GM10266 (cell line): ENCODE data around the gene MDFI.

Experiments used
- DNase-seq: peaks from one replicate; pipeline ENCODE4 v3.0.0; 2012; ENCODE audit errors: extremely low spot score
- TF ChIP-seq, protein P1 (sequence below): IDR thresholded peaks from 2 replicates; pipeline ENCODE4 v1.5.1; 2012; ENCODE audit warnings: mild to moderate bottlenecking, low read depth; ENCODE audit not compliant: control insufficient read depth, insufficient read depth; ENCODE audit errors: missing control alignments

The MDFI gene

DNA sequence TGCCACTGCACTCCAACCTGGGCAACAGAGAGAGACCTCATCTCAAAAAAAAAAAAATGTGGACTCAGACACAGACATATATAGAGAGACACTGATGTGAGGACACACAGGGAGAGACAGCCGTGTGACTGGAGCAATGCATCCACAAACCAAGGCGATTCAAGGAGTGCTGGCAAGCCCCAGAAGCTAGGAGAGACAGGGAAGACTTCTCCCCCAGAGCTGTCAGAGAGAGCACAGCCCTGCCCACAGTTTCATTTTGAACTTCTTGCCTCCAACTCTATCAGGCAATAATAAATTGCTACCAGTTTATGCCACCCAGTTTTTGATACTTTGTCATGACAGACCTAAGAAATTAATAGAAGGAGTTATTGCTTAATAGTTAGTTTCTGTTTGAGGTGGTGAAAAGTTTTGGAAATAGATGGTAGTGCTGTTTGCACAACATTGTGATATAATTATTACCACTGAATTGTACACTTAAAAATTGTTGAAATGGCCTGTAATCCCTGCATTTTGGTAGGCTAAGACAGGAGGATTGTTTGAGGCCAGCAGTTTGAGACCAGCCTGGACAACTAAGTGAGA is 5.1 kb upstream of the MDFI start:
- TF ChIP-seq, protein P1, sequence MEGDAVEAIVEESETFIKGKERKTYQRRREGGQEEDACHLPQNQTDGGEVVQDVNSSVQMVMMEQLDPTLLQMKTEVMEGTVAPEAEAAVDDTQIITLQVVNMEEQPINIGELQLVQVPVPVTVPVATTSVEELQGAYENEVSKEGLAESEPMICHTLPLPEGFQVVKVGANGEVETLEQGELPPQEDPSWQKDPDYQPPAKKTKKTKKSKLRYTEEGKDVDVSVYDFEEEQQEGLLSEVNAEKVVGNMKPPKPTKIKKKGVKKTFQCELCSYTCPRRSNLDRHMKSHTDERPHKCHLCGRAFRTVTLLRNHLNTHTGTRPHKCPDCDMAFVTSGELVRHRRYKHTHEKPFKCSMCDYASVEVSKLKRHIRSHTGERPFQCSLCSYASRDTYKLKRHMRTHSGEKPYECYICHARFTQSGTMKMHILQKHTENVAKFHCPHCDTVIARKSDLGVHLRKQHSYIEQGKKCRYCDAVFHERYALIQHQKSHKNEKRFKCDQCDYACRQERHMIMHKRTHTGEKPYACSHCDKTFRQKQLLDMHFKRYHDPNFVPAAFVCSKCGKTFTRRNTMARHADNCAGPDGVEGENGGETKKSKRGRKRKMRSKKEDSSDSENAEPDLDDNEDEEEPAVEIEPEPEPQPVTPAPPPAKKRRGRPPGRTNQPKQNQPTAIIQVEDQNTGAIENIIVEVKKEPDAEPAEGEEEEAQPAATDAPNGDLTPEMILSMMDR, result no peak
- no peak for DNase-seq

DNA sequence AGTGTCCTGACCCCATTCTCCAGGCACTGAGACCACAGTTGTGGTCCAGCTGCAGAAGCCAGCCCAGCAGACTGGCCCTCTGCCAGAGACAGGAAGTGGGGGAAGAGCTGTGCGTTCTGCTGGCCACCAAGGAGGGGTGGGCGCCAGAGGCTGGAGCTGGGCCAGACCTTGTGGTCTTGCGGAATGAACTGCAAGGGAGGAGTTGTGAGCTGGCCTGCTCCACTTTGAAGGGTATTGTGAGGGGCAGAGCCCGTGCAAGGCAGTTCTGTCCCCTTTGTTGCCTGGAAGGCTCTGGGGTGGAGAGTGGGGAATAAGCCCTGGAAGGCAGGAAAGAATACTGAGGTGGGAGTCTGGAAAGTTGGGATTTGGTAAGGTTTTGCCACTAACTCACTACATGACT is 3.6 kb upstream of the MDFI start:
- no peak for DNase-seq

DNA sequence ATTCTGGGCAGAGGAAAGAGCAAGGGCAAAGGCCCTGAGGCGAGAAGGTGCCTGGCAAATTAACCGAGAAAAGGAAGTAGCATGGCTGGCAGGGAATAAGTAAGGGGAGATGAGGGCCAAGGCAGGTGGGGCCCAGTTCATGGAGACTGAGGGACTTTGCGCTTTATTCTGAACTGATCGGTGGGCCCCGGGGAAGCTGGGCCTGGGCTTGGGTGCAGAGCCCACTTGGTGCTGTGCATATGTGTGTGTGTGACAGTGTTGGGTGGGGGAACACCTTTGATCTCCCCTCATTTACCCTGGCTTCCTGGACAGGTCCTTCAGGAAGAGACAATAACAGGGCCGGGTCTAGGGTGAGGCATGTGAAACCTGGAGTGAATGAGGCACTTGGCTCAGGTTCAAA is 2.9 kb upstream of the MDFI start:
- TF ChIP-seq, protein P1, result no peak
- no peak for DNase-seq

More for the DNA sequence above, 3.6 kb upstream of the MDFI start:
- TF ChIP-seq, protein P1, result no peak

DNA sequence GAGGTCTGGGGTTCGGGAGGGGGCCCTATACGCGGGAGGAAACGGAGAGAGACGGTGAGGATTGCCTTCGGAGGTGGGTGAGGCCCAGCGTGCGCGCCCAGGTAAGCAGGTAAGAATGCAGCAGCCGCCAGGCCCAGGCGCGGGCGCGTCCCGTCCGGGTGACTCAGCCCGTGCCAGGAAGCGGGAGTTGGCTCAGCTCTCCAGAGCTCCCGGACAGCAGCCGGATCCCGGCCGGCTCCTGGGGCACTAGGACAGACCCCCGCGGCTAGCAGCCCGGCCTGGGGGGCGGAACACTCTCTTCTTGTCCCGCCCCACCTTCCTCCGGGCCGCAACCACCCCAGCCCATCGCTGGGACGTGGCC is 1.5 kb upstream of the MDFI start:
- TF ChIP-seq, protein P1, result no peak
- no peak for DNase-seq

DNA sequence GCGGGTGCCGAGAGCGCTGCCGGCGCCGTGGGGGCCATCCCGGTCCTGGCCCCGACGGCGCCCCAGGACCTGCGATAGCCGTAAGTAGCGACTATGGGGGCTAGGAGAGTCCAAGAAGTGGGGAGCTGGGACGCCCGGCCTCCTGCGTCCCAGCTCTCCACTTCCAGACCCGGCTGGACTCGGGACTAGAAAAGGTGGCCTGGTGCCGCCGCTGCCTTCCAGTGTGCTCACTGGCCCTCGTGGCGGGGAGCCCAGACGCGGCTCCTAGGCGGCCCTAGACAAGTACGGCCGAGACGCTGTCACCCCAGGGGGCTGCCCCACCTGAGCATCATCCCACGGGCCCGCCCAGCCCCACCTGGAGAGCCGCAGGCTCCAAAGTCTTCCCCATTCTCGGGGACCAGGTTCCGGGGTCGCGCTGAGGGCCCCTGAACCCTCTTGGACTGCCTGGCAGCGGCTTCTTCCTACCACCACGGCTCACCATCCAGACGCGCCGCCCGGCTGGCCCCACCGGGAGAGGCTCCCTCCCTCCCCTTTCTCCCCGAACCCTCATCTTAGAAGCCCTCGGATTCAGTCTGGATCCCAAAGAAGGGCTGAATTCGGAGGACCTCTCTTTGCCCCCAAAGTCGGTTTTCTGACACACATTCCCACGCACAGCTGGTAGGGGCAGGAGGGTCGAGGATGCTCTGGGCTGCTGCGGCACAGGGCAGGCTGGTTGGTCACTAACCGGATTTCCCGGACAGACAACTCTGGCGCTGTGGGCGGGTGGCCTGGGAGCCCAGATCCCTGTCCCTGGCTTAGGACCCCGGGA is 870 bp upstream of the MDFI start:
- no peak for DNase-seq

DNA sequence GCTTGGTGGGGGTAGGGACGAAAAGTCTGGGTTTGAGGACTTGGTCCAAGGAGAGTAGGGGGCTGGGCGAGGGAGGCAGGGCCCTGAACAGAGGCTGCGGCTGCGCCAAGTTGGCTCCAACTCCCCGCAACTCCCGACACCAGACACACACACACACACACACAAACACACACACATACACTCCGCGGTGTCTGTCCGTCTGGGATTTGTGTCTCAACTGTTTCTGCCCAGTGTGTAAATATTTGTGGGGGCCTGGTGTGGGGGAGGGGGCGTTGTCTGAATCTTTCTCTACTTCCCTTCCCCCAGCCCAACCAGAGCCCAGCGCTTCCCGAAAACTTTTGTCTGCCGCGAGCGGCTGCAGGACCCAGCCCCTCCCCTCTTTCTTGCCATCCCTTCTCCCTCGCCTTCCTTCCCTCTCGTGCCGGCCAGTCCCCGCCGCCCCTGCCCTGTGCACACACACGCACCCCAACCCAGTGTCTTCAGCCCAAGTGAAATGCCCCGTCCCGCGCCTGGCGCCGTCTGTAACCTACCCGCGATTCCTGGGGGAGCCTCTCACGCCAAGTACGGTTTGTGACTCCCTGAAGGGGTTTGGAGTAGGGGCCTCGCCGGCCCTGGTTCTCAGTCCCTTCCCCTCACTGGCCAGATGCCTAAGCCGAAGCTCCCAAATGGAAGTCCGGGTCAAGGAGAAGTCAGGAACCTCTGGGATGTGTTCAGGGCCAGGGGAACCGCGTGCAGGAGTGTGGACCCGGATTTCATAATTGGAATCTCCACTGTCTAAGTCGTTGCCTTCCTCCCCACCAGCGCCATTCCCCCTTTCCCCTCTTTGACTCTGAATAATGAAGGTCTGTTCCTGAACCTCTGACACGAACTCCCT is 904 bp downstream of the MDFI start:
- TF ChIP-seq, protein P1, result no peak
- no peak for DNase-seq

More for the DNA sequence above, 870 bp upstream of the MDFI start:
- TF ChIP-seq, protein P1, result no peak
